Activated CD8-positive, alpha-beta memory T cell treated with anti-CD3 and anti-CD28 coated beads, Interleukin-2, amount 50 U/mL, for 1 hour (primary cell): ENCODE measurements around the gene ACADVL.
A peak's percentile ranks its signal among the peaks of the same experiment; 100 is the strongest.

Experiments
- DNase-seq: peaks from one replicate; pipeline ENCODE4 v3.0.0-alpha.2; 2020; ENCODE audit errors: extremely low read depth

Gene ACADVL

DNA sequence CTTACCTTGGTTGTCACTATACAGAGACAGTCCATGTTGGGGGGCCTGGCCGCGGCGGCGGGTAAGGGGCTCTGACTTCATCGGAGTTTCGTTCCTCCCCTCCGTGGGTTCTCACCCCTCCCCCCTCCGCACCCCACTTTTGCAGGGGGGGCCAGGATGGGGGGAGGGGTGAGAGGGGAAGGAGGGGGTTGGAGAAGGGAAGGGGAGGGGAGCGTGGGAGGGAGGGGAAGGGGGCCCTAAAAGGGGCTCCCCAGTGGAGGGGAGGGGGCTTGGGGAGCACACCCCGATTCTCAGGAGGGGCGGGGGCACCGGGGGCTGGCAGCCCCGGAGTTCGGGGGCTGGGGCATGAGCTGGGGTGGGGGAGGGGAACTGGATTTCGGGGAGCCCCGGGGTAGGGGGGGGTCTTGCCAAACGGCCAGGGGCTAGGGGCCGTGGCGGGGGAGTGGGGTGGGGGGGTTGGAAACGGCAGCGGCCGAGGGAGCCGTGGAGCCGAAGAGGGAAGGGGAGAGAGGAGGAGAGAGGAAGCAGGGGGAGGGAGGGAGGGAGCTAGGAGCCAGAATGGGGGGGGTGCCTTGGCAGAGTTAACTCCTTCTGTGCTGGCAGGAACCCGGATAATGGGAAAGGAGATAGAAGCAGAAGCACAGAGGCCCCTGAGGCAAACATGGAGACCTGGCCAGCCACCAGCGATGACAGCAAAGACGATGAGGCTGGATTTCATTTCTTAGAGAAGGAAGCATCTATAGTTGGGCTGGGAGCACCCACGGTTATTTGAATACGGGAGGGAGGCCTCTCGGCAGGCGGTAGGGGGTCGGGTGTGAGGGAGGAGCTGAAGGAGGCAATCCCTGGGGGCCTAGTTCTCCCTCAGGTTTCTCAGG lies 2.4 kb upstream of the ACADVL start:
- no peak for DNase-seq

DNA sequence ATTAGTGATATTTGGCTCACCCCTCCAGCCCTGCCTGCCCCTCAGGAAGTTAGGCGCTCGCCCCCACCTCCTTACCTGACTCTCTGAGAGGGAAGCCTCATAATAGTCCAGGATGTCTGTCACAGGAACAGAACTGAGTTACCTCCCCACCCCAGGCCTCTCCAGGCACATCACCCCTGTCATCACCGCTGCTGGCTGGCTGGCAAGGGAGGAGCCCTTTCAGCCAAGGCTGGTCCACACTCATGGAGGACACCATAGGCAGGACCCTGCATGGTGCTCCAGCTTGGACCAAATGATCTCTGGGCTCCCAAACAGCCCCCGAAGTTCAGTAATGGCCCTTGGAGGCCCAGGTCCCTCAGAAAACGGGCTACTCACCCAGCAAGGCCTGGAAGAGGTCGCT lies 1.6 kb upstream of the ACADVL start:
- no peak for DNase-seq

DNA sequence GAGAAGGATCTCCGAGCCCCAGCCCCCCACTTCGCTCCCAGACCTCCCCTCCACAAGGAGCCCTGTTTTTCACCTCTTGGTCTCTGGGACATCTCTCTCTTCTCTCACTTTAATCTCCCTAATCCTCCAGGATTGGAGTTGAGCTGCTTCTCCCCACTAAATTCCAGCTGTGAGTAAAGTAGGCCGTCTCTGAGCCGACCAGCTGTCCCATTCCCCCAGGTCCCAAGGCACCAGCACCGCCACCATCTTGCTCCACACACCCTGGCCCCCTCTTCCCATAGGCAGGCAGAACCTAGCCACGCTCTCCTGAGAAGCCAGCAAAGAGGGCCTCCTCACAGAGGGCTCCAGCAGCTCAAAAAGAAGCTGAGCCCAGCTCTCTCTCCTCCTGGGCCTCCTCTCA lies 980 bp upstream of the ACADVL start:
- DNase-seq, result no peak

DNA sequence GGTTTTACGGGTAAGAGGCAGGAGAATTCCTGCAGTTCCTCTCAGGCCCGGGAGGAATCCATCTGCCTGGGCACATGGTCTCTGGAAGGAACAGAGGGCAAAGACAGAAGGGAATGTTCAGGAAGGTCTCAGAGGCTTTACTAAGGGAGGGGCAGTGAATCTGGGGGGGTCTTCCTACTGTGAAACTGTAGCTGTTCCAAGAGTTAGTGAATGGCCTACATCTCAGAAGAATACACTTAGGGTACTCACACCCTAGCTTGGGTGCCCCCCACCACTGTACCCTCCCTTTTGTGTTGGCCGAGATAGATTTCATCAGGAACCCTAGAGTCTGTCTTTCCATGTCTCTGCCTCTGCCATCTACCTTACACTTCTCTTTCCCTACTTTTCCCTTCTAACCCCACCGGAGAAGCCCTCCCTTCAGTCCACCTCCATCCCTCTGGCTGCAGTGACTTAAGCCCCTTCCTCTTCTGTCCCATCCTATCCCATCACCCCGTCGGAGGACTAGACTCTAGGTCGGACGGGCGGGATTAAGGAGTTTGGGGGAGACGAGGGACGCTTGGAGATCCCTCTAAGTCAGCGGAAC lies 418 bp upstream of the ACADVL start:
- no peak for DNase-seq

DNA sequence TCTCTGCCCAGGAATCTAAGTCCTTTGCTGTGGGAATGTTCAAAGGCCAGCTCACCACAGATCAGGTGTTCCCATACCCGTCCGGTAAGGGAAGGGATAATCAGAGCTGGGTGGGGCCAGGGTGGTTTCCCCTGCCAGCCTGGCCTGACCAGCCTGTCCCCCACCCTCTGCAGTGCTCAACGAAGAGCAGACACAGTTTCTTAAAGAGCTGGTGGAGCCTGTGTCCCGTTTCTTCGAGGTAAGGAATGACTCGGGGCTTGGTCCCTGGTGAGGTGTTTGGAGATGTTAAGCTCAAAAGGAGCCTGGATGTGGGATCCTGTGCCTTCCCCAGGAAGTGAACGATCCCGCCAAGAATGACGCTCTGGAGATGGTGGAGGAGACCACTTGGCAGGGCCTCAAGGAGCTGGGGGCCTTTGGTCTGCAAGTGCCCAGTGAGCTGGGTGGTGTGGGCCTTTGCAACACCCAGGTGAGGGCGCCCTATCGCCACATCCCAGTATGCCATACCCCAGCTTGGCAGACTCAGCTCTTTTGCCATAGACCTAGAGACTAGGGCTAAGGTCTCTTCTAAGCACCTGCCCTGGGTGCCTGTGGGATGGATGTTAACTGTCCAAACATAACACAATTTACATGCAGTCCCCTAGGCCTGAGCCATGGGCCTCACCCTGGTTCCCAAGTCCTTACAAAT lies 997 bp downstream of the ACADVL start:
- no peak for DNase-seq

DNA sequence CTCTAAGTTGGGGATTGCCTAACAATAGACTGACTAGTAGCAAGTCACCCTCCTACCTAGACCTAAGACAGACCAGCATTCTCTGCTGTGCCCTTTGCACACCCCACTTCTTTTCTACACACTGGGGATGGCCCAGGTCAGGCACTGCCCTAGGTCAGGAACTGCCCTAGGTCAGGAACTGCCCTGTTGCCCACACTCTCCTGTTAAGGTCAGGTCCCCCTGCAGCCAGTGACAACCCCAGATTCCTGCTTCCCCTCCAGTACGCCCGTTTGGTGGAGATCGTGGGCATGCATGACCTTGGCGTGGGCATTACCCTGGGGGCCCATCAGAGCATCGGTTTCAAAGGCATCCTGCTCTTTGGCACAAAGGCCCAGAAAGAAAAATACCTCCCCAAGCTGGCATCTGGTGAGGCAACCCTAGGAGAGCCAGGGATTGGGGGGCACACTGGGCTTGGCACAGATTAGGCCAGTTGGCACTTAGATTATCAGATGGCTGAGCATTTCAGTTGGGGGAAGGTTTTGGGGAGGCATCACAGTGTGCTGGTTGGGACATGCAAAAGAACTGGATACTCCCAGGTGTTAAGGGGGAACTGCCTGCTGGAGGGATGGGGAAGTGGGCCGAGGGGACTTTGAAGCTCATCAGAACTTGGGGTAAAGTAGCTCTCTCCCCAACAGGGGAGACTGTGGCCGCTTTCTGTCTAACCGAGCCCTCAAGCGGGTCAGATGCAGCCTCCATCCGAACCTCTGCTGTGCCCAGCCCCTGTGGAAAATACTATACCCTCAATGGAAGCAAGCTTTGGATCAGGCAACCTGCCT lies 1.7 kb downstream of the ACADVL start:
- DNase-seq, result no peak

DNA sequence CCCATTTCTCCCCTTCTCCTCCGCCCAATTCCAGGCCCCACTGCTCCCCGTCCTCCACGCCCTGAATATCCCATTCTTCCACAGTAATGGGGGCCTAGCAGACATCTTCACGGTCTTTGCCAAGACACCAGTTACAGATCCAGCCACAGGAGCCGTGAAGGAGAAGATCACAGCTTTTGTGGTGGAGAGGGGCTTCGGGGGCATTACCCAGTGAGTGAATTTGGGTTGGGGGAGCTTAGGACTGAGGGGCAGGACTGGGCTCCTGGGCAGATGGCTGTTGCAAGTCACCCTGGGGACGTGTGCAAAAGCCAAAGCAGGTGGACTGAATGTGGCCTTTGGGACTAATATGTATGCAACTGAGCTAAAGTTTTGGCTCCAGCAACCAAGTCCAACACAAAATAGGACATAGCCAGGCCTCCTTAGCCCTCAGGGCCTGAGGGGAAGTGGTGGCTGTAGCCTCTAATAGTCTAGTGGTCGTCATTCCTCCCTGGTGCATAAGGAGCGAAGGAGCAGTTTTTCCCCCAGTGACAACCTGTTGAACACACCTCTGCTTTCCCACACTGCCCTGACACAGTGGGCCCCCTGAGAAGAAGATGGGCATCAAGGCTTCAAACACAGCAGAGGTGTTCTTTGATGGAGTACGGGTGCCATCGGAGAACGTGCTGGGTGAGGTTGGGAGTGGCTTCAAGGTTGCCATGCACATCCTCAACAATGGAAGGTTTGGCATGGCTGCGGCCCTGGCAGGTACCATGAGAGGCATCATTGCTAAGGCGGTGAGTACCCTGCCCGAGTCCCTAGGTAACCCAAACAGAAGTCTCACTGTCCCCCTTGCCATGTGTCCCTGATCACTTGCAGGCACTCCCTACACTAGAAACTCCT lies 2.6 kb downstream of the ACADVL start:
- DNase-seq, result no peak

DNA sequence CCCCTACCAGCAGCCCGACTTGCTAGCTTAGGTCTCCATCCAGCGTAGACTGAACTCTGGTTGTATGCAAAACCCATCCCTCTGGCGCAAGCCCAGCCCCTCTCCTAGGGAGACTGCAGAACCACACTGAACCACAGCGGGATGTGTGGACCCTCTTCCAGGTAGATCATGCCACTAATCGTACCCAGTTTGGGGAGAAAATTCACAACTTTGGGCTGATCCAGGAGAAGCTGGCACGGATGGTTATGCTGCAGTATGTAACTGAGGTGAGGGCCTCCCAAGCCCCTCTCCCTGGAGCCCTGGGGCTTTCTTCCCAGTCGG lies 3.2 kb downstream of the ACADVL start:
- no peak for DNase-seq

DNA sequence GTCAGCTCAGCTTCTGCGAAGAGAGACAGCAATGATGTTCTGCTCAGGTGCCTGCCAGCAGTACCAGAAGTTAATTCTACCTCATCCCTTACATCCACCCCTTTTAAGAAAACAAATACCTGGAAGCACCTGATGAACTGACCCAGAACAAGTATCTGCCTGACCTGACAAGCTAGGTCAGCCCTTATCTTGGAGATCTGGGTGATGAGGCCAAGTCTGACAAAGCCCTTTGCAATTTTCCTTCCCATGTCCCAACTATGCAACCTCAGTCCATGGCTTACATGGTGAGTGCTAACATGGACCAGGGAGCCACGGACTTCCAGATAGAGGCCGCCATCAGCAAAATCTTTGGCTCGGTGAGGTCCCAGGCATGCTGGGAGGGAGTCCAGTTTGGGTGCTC lies 3.6 kb downstream of the ACADVL start:
- DNase-seq, result no peak

DNA sequence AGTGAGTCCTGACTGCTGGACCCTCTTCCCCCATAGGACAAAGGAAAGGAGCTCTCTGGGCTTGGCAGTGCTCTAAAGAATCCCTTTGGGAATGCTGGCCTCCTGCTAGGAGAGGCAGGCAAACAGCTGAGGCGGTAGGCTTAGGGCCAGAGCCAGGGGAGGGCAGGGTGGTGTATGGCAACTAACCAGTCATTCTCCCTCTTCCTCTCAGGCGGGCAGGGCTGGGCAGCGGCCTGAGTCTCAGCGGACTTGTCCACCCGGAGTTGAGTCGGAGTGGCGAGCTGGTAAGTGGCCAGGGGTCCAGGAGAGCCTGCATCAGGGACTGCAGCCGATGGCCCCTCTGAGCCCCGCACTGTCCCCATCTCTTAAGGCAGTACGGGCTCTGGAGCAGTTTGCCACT lies 4.4 kb downstream of the ACADVL start:
- DNase-seq, result no peak

DNA sequence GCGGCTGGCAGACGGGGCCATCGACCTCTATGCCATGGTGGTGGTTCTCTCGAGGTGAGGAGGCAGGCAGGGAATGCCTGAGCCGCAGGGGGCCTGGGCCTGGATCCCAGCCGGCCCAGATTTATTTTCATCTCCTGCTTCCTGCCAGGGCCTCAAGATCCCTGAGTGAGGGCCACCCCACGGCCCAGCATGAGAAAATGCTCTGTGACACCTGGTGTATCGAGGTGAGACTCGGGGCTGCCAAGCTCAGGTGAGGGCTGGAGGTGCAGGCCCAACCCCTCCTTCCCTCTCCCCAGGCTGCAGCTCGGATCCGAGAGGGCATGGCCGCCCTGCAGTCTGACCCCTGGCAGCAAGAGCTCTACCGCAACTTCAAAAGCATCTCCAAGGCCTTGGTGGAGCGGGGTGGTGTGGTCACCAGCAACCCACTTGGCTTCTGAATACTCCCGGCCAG lies 4.9 kb downstream of the ACADVL start:
- no peak for DNase-seq

DNA sequence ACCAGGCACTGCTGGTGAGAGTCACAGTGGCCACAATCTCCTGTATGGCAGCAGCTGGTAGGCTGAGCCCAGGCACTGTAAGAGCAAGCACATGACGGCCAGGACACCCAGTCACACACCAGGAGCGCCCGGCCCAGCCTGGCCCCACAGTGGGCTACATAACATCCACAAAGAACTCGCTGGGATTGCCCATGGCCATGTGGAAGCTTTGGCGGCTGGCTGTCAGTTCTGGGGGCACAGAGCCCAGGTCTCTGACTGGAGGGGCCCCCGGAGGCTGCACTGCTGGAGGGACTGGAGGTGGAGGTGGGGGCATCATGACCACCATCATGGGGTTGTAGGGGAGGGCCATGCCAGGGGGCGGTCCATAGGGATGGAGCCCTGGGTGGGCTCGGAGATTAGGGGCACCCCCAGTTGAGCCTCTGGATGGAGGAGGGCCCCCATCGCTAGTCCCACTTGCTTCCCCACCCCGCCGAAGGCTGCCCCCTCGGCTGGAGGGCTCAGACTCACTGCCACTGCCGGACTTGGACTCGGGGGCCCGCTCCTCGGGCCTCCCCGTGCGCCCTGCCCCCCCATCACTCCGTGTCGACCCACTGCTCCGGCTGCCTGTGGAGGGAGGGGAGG lies 6.1 kb downstream of the ACADVL start:
- DNase-seq, result no peak

DNA sequence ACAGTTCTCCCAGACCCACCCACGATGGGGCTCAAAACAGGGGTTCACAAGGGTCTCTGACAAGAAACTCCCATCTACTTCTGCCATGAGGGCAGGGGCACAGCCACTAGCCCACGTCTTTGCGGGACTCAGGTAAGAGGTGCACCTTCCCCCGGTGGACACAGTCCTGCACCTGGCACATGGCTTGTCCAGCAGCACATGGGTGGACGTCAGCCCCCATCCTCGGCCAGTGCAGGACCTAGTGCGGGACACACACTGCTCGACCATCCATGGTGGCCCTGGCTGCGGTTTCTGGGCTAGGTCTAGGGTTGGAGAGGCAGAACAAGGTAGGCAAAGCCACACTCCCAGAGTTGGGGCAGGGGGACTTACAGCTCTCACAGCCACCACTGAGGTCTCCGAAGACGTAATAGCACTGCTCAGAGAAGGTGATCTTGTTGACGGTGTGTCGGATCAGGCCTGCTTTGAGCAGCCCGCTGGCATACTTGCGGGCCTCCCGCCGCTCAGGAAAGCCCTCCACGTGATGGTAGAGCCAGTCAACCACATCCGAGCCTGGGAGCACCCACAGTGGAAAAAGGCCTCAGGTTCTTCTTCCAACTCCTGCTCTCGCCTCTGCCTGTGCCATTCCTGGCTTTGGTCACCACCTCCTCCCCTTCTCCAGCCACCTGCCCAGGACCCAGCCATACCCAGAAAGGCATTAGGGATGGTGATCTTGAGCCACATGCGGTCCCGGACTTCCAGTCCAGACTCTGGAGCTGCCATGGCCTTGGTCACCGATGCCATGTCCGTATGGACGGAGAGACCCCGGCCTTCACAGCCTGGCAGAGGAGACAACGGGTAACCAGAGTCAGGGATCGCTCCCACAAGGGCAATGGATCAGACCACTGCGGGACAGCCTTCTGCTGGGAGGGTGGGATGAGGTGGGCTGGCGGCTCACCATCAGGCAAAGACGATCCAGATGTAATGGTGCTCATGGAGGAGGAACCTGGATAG lies 7.3 kb downstream of the ACADVL start:
- no peak for DNase-seq

DNA sequence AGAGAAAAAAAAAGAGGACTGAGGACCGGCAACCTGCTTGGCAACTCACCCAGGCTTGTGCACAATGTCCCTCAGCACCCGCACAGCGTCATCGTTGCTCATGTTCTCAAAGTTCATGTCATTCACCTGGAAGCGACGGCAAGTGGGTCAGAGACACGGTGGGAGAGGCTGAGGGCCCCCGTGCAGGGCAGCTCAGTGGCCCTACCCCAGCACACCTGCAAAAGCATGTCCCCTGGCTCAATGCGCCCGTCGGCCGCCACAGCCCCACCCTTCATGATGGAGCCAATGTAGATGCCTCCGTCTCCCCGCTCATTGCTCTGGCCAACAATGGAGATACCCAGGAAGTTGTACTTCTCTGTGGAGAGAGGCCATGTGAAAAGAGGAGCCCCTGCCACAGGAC lies 9.2 kb downstream of the ACADVL start:
- no peak for DNase-seq

DNA sequence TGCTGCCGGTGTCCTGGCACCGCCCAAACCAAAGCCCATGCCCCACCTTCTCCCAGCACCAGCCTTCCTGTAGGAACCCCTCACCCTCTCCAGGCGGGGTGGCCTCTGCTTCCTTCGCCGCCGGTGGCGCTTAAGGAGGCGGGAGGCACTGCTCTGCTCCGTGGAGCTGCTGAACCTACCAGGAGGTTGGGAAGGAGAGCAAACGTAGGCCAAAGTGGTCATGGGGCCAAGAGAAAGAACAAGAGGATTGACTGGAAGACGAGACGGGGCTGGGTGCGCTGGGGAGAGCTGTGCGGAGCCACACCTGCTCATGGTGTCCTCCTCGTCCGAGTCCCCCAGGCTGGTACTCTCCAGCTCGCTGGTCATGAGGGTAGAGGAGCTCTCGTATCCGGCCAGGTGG lies 9.8 kb downstream of the ACADVL start:
- no peak for DNase-seq

DNA sequence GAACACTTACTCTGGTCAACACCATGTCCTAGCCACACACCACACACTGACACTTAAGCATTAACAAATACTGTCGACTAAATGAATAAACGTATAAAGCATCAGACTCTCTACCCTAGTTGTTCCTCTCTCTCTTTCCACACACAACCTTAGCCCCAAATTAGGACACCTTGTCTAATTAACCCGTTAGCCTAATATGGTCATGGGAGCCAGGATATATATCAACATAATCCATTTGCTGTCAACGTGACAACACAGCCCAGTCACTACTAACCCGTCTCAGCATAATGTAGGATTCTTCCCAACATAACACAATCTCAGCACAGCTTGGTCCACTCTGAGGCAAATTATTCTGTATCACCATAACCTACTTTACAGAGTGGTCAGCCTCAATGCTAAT lies 12.4 kb downstream of the ACADVL start:
- no peak for DNase-seq

DNA sequence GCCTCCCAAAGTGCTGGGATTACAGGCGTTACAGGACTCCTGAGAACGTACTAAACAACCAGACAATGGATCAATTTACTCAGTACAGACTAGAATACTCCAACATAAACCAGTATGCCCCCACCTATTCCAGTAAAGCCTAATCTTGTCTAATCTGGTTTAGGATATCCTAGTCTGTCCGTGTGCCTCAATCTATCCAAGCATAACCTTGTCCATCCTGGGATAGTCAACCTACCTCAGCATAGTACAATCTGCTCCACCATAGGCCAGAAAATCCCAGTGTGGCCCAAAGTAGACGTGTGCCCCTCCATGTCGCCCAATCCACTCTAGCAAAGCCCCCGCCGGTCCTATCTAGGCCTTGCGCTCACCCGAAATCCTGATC lies 14.0 kb downstream of the ACADVL start:
- no peak for DNase-seq

DNA sequence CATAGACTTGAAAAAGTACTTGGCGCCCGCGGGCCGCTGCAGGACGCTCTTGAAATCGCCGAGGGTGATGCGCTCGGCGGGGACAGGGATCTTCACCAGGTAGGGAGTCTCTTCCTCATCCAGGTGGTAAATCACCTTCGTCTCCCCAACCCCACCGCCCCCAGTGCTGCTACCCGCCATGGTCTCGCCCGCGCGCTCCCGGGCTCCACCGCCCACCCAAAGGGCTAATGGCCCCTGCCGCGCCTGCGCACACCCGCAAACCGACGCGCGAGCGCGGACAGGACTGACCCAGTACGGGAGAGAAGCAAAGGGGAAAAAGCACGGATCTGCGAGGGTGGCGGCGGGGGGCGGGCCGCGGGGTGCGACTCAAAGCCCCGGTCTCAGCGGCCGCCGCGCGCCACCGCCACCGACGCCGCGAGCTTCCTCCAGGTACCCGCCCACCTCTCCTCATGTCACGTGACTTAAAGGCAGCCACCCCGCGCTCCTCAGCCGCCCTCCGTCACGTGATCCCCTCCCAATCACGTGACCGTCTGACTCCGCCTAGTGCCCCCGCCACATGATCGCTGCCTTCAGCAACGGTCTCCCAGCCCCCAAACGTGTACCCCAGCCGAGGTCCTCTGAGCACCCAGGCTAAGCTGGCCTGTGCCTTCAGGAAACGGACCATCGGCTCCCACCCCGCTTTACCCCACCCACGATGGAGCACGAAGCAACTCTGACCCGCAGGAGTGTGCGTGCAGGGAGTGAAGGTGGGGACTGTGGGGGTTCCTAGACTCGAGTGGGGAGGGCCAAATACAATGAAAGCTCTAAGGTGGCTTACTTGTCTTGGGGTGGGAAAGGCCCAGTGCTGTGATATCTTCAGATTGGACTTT lies 14.6 kb downstream of the ACADVL start, which contains the start of gene DVL2:
DVL2 (minus strand) TSS at position 435 of the 869 bp plus-strand sequence; CDS start at position 180, 255 bp downstream.
- peak; percentile 86 for DNase-seq
